H1 (cell line): Measurements from ENCODE around the gene PLPPR4. TPM values are rescaled to one million over a fixed set of nuclear protein-coding genes. Genes with fewer than 3 reads are reported as not detected.

Experiments
- CTCF ChIA-PET: fragments of 300-600 bp; sonication (Branson Sonifier 250); formaldehyde crosslinking; loops from one replicate; lab custom pipeline; 2021; ENCODE audit not compliant: partially characterized antibody; lab: Charles Lee
- POLR2A ChIA-PET: fragments of 300-600 bp; sonication (Branson Sonifier 250); formaldehyde crosslinking; loops from one replicate; lab custom pipeline; 2021; ENCODE audit warnings: inconsistent platforms; ENCODE audit not compliant: partially characterized antibody; lab: Charles Lee
- DNase-seq, 2 experiments: peaks; one replicate each; pipeline versions ENCODE4 v3.0.0 to v3.0.0-alpha.2; 2010 to 2022; ENCODE audit warnings: low spot score in 2 of 2, low read depth in 1 of 2, mixed read lengths in 1 of 2
- FAIRE-seq: peaks from 2 replicates; lab custom pipeline; 2011; peaks lifted over from hg19 to GRCh38; lab: Jason Lieb, UNC
- H2AFZ ChIP-seq: 2 replicates; pipeline ENCODE4 v1.8.1; 2012; ENCODE audit warnings: low read length, inconsistent platforms
- H2AK5ac ChIP-seq: 2 replicates; pipeline ENCODE4 v1.6.1; 2013; ENCODE audit warnings: low read depth, low read length
- H2BK120ac ChIP-seq: replicated peaks from 2 replicates; pipeline ENCODE3; 2013; ENCODE audit warnings: low read depth, low read length, inconsistent platforms
- H2BK12ac ChIP-seq: 2 replicates; pipeline ENCODE4 v1.6.1; 2013; ENCODE audit warnings: low read depth, low read length
- H2BK15ac ChIP-seq: 2 replicates; pipeline ENCODE4 v1.6.1; 2013; ENCODE audit warnings: low read length
- H2BK20ac ChIP-seq: 2 replicates; pipeline ENCODE4 v1.6.1; 2013; ENCODE audit warnings: low read length
- H2BK5ac ChIP-seq: 2 replicates; pipeline ENCODE4 v1.6.1; 2013; ENCODE audit warnings: low read depth, low read length
- H3K14ac ChIP-seq: 2 replicates; pipeline ENCODE4 v1.6.1; 2013; ENCODE audit warnings: inconsistent platforms; ENCODE audit not compliant: insufficient read length
- H3K18ac ChIP-seq: 2 replicates; pipeline ENCODE4 v1.6.1; 2013; ENCODE audit warnings: low read length; ENCODE audit errors: extremely low read depth
- H3K23ac ChIP-seq: 2 replicates; pipeline ENCODE4 v1.6.1; 2013; ENCODE audit warnings: inconsistent platforms; ENCODE audit not compliant: insufficient read length
- H3K23me2 ChIP-seq: 2 replicates; pipeline ENCODE4 v1.6.1; 2013; ENCODE audit warnings: low read depth, low read length
- H3K27ac ChIP-seq: 2 replicates; pipeline ENCODE4 v1.6.1; 2011; ENCODE audit warnings: low read depth, low read length, inconsistent platforms
- H3K27me3 ChIP-seq, 4 experiments: replicated peaks in 1 of 4; 1 replicate in 1 of 4; 2 replicates in 3 of 4; pipeline versions ENCODE4 v1.6.1 to v1.8.1; 2011 to 2013; ENCODE audit warnings: low read length in 3 of 4, mild to moderate bottlenecking in 3 of 4, inconsistent platforms in 2 of 4, mixed read lengths in 2 of 4, moderate library complexity in 1 of 4; ENCODE audit not compliant: control insufficient read depth in 3 of 4, insufficient read depth in 3 of 4; ENCODE audit errors: extremely low read depth in 1 of 4
- H3K36me3 ChIP-seq, 4 experiments: 2 replicates each; pipeline versions ENCODE4 v1.6.1 to v1.8.1; 2011 to 2013; ENCODE audit warnings: mild to moderate bottlenecking in 4 of 4, low read length in 3 of 4, moderate library complexity in 2 of 4, control low read depth in 1 of 4, inconsistent platforms in 1 of 4; ENCODE audit not compliant: insufficient read depth in 4 of 4, control insufficient read depth in 2 of 4
- H3K4ac ChIP-seq: replicated peaks from 2 replicates; pipeline ENCODE3; 2013; ENCODE audit warnings: low read length, low read depth, mixed read lengths, inconsistent platforms; ENCODE audit not compliant: insufficient read length
- H3K4me1 ChIP-seq, 4 experiments: replicated peaks in 1 of 4; 1 replicate in 1 of 4; 2 replicates in 3 of 4; pipeline versions ENCODE4 v1.6.1 to v1.8.1; 2011 to 2013; ENCODE audit warnings: low read length in 3 of 4, inconsistent platforms in 2 of 4, mixed read lengths in 1 of 4; ENCODE audit not compliant: insufficient read depth in 4 of 4, control insufficient read depth in 3 of 4
- H3K4me2 ChIP-seq, 2 experiments: 2 replicates each; pipeline versions ENCODE4 v1.6.1 to v1.8.1; 2011 to 2013; ENCODE audit warnings: low read depth in 2 of 2, low read length in 2 of 2, control low read depth in 1 of 2, inconsistent platforms in 1 of 2, mild to moderate bottlenecking in 1 of 2; ENCODE audit not compliant: insufficient read depth in 1 of 2
- H3K4me3 ChIP-seq, 4 experiments: fragments of 200-600, 300-600 bp in 1 of 4; sonication (generic), shearing (Covaris generic), sonication (Bioruptor Twin) in 1 of 4; 2 replicates each; pipeline versions ENCODE4 v1.5.1 to v1.8.1; 2011 to 2016; ENCODE audit warnings: low read length in 4 of 4, low read depth in 3 of 4, control low read depth in 2 of 4, inconsistent platforms in 2 of 4, mild to moderate bottlenecking in 2 of 4, mixed read lengths in 1 of 4, moderate library complexity in 1 of 4; ENCODE audit not compliant: insufficient read depth in 2 of 4; ENCODE audit errors: extremely low read depth in 1 of 4
- H3K56ac ChIP-seq: replicated peaks from 2 replicates; pipeline ENCODE3; 2013; ENCODE audit warnings: low read depth, mild to moderate bottlenecking, mixed read lengths, low read length, inconsistent platforms; ENCODE audit not compliant: insufficient read length
- H3K79me1 ChIP-seq: 2 replicates; pipeline ENCODE4 v1.6.1; 2013; ENCODE audit warnings: low read depth, low read length, control low read depth
- H3K79me2 ChIP-seq, 2 experiments: 2 replicates each; pipeline versions ENCODE4 v1.6.1 to v1.8.1; 2012 to 2013; ENCODE audit warnings: low read length in 2 of 2, mild to moderate bottlenecking in 2 of 2, inconsistent platforms in 1 of 2; ENCODE audit not compliant: insufficient read depth in 2 of 2, control insufficient read depth in 1 of 2
- H3K9ac ChIP-seq, 4 experiments: replicated peaks in 1 of 4; 1 replicate in 1 of 4; 2 replicates in 3 of 4; pipeline versions ENCODE4 v1.6.1 to v1.8.1; 2011 to 2013; ENCODE audit warnings: low read depth in 3 of 4, low read length in 3 of 4, control low read depth in 2 of 4, mild to moderate bottlenecking in 2 of 4, moderate library complexity in 2 of 4, inconsistent platforms in 1 of 4; ENCODE audit errors: extremely low read depth in 1 of 4
- H3K9me3 ChIP-seq, 2 experiments: 2 replicates each; pipeline versions ENCODE4 v1.6.1 to v1.8.1; 2012 to 2013; ENCODE audit warnings: mild to moderate bottlenecking in 2 of 2, moderate library complexity in 2 of 2, control low read depth in 1 of 2, inconsistent platforms in 1 of 2, low read depth in 1 of 2, low read length in 1 of 2, mixed read lengths in 1 of 2; ENCODE audit not compliant: insufficient read depth in 2 of 2
- H4K20me1 ChIP-seq, 2 experiments: replicated peaks in 1 of 2; 2 replicates each; pipeline versions ENCODE3 to v1.8.1; 2011 to 2013; ENCODE audit warnings: inconsistent platforms in 2 of 2, low read length in 2 of 2, mild to moderate bottlenecking in 1 of 2; ENCODE audit not compliant: insufficient read depth in 2 of 2, control insufficient read depth in 1 of 2
- H4K5ac ChIP-seq: 2 replicates; pipeline ENCODE4 v1.6.1; 2013; ENCODE audit warnings: low read length, low read depth, mixed read lengths, inconsistent platforms; ENCODE audit not compliant: insufficient read length
- H4K8ac ChIP-seq: 2 replicates; pipeline ENCODE4 v1.8.0; 2013; ENCODE audit warnings: mild to moderate bottlenecking, moderate library complexity, low read length, inconsistent platforms; ENCODE audit not compliant: insufficient read depth; ENCODE audit errors: extremely low read depth
- H4K91ac ChIP-seq: replicated peaks from 2 replicates; pipeline ENCODE3; 2013; ENCODE audit warnings: low read length, mixed read lengths, inconsistent platforms; ENCODE audit not compliant: insufficient read length
- ASH2L ChIP-seq: fragments of 200-600, 300-600 bp; sonication (generic); IDR thresholded peaks from one replicate; pipeline ENCODE4 v1.7.1; 2017; ENCODE audit warnings: low read length
- GABPA ChIP-seq: IDR thresholded peaks from 2 replicates; pipeline ENCODE4 v1.6.1; 2011; ENCODE audit warnings: mild to moderate bottlenecking, low read length, moderate library complexity, borderline replicate concordance; ENCODE audit not compliant: insufficient read depth
- polyA plus RNA-seq, 7 experiments: library from polyadenylated mRNA; depleted of rRNA in 3 of 7; stranded (reverse) in 5 of 7; unstranded in 2 of 7; fragments of >200 nt in 5 of 7; fragments of 200-250 nt in 2 of 7; gene quantifications; 1 replicate in 5 of 7; 2 replicates in 1 of 7; 4 replicates in 1 of 7; pipeline versions ENCODE4 v1.2.1 to v1.2.3, GENCODE V29; 2011 to 2013; ENCODE audit warnings: missing spikeins in 2 of 7, mixed read lengths in 2 of 7
- total RNA-seq: library from RNA; stranded (reverse); fragmentation: NEBNext Ultra II Directional; extraction: Animal tissue kit (Norgen Biotek cat#: 25700); gene quantifications from 2 replicates; pipeline ENCODE4 v1.2.1, GENCODE V29; 2021

The PLPPR4 gene
- total and polyA plus RNA-seq, 2 of the 8 experiments (the other 6 are each of a cell fraction or from before 2014, with no cell fraction given) = 0.74 to 2.2 TPM

DNA sequence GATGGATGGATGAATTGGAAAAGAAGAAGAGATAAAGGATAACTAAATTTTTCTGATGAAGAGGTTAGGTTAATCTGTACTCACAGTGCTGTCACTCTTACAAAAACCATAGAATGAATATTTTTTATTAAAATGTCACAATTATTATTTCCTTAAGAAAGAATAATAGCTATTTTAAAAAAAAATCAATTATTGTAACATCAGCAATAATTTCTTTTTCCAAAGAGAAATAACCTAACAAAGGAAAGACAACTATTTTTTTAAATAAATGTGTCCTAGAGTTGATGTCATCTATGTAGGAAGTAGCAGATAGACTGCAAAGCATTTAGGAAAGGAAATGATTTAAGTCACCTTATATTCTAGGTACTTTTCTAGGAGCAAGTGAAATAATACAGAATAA, 33.6 kb upstream of the PLPPR4 start:
- H3K27ac ChIP-seq = no peak overlapping the region
- no peak overlapping the region for H3K4me3 ChIP-seq
- H3K4me2 ChIP-seq = no peak overlapping the region
- no peak overlapping the region for H4K91ac ChIP-seq
- H3K23ac ChIP-seq = no peak overlapping the region
- H3K9ac ChIP-seq = no peak overlapping the region
- no peak overlapping the region for H3K14ac ChIP-seq
- no peaks in the 10 kb centered on the region; the same call in 1 of the 2 replicates for H3K23me2 ChIP-seq
- no peak overlapping the region for H4K8ac ChIP-seq
- no peak overlapping the region for H2BK15ac ChIP-seq
- no peaks in the 10 kb centered on the region for H3K27me3 ChIP-seq
- DNase-seq = no peak
- H3K79me2 ChIP-seq = no peaks in the 10 kb centered on the region
- no peaks in the 10 kb centered on the region for H3K36me3 ChIP-seq
- no peak overlapping the region for H3K18ac ChIP-seq
- H3K4me1 ChIP-seq = no peaks in the 10 kb centered on the region
- no peak overlapping the region for H4K5ac ChIP-seq
- H3K9me3 ChIP-seq = no peaks in the 10 kb centered on the region
- H2AFZ ChIP-seq = no peak overlapping the region
- no peak for FAIRE-seq
- no peak overlapping the region for H2BK120ac ChIP-seq
- no peaks in the 10 kb centered on the region for H4K20me1 ChIP-seq
- TF ChIP-seq ASH2L (no peak), GABPA (no peak)
- no peak overlapping the region for H2BK12ac ChIP-seq
- no peaks in the 10 kb centered on the region for H3K79me1 ChIP-seq
- H2BK20ac ChIP-seq = no peak overlapping the region
- H3K56ac ChIP-seq = no peak overlapping the region
- no peak overlapping the region for H2BK5ac ChIP-seq
- no peak overlapping the region for H2AK5ac ChIP-seq
- CTCF ChIA-PET = interaction anchor here (0.7 kb wide), 1 partner anchor 11 kb away, joined by 6 read pairs; no protein-coding TSS in a partner anchor
- POLR2A ChIA-PET = no interaction called here
- H3K4ac ChIP-seq = no peak overlapping the region
